ACC112 (cell line): ENCODE measurements around the gene PRKAR1B.
"Not testable (repeated sequence)": the region's sequence is repeated elsewhere in the genome, so short reads cannot be mapped to it uniquely, and the experiment has no call there.

ENCODE experiments used
- H2AFZ ChIP-seq: fragments of 200-600 bp; sonication (generic); one replicate; pipeline ENCODE4 v1.6.0; 2017; ENCODE audit warnings: antibody characterized with exemption, low read length; ENCODE audit not compliant: unreplicated experiment
- H3K27ac ChIP-seq: fragments of 200-600 bp; sonication (generic); 2 replicates; pipeline ENCODE4 v1.5.1; 2014; ENCODE audit warnings: low read depth, mild to moderate bottlenecking, antibody characterized with exemption, low read length, moderate library complexity
- H3K27me3 ChIP-seq: fragments of 200-600 bp; sonication (generic); 2 replicates; pipeline ENCODE4 v1.6.1; 2014; ENCODE audit warnings: mild to moderate bottlenecking, antibody characterized with exemption, low read length, moderate library complexity, mixed read lengths; ENCODE audit not compliant: insufficient read depth
- H3K36me3 ChIP-seq: fragments of 200-600 bp; sonication (generic); 2 replicates; pipeline ENCODE4 v1.6.1; 2016; ENCODE audit warnings: mild to moderate bottlenecking, antibody characterized with exemption, low read length, moderate library complexity, mixed read lengths; ENCODE audit not compliant: insufficient read depth
- H3K4me1 ChIP-seq: fragments of 200-600 bp; sonication (generic); one replicate; pipeline ENCODE4 v1.6.1; 2016; ENCODE audit warnings: low read length, mixed read lengths; ENCODE audit not compliant: insufficient read depth, unreplicated experiment, control insufficient read depth
- H3K4me3 ChIP-seq: fragments of 200-600 bp; sonication (generic); 2 replicates; pipeline ENCODE4 v1.5.1; 2014; ENCODE audit warnings: mild to moderate bottlenecking, low read depth, low read length
- H3K79me2 ChIP-seq: fragments of 200-600 bp; sonication (generic); one replicate; pipeline ENCODE4 v1.6.0; 2016; ENCODE audit warnings: low read length; ENCODE audit not compliant: control insufficient read depth, unreplicated experiment, insufficient read depth

The PRKAR1B gene

DNA sequence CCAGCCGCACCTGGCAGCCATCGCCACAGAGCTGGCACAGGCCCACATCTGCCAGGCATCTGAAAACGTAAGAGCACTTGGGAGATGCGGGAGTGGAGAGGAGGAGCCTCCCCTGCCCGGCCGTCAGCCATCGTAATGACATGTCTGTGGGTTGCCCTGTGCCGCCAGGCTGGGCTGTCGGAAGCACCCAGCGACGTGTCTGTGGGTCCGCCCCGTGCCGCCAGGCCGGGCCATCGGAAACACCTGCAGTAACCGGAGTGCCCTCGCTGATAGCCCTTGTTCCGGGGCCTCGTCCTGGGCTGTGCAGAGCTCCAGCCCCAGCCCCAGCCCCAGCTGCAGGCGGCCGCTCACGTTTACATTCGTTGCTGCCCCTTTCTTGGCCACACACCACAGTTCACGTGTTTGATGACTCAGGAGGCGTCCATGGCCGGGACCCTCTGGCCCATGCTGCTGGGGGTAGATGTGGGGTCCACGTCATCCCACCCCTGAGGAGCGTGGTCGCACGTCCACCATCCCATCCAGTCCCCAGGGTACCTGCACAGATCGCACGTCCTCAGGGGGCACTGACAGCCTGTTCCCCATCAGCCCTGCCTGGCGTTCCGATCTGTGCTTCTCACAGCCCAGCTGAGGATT lies 30.0 kb upstream of the PRKAR1B start:
- no peak overlapping the region for H3K27ac ChIP-seq
- no peaks in the 10 kb centered on the region for H3K4me1 ChIP-seq
- H3K4me3 ChIP-seq: no peak overlapping the region
- peaks cover 10% of the 10 kb centered on the region; the same call in 1 of the 2 replicates for H3K36me3 ChIP-seq
- no peak overlapping the region for H2AFZ ChIP-seq
- no peaks in the 10 kb centered on the region for H3K79me2 ChIP-seq
- no peaks in the 10 kb centered on the region for H3K27me3 ChIP-seq

GRCh38 chr7:756231-756927 lies 29.3 kb upstream of the PRKAR1B start:
- Histone ChIP-seq H2AFZ (no peak overlapping the region), H3K4me3 (no peak overlapping the region), H3K36me3 (peaks cover 13% of the 10 kb centered on the region; the same call in 1 of the 2 replicates), H3K27ac (no peak overlapping the region), H3K4me1 (no peaks in the 10 kb centered on the region), H3K79me2 (no peaks in the 10 kb centered on the region), H3K27me3 (no peaks in the 10 kb centered on the region)

- no peak overlapping the region for H2AFZ ChIP-seq
- H3K4me1 ChIP-seq: no peaks in the 10 kb centered on the region
- H3K79me2 ChIP-seq: no peaks in the 10 kb centered on the region
- H3K27me3 ChIP-seq: no peaks in the 10 kb centered on the region
- H3K27ac ChIP-seq: no peak overlapping the region
- no peak overlapping the region for H3K4me3 ChIP-seq
- peaks cover 13% of the 10 kb centered on the region; the same call in 1 of the 2 replicates for H3K36me3 ChIP-seq
Observed at GRCh38 chr7:755413-755805, 28.3 kb upstream of the PRKAR1B start.

DNA sequence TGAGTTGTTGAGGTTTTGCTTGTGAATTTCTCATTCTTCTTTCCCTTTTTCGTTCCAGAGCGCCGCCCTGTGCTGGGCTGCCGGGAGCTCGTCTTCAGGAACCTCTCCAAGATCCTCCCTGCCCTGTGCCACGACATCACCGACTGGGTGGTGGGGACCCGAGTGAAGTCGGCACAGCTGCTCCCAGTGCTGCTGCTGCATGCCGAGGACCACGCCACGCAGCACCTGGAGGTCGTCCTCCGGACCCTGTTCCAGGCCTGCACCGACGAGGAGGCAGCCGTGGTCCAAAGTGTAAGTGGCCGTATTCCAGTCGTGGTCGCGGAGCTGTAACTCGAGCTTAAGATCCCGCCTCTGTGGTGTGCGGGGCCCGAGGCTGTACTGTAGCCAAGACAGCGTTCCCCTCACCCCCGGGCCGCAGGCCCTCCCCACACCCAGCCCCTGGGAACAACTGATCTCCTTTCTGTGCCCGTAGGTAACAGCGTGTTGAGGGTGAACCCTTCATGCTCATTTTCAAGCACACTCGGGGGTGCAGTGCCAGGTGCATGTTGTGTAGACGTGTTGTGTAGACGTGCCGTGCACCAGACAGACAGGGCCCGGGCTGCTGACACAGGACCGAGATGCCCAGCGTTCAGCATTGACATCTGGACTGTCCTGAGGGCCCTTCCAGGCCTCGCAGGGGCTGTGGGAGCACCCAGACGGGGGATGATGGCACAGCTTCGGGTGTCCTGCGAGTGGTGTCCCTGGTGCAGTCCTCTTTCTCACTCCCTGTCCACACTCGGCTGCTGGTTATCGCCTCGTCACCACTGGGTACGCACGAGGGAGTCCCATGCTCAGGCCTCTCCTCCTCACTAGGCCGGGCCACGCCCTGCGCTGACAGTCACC lies 27.7 kb upstream of the PRKAR1B start:
- H3K79me2 ChIP-seq: no peaks in the 10 kb centered on the region
- peaks cover 13% of the 10 kb centered on the region; the same call in 1 of the 2 replicates for H3K36me3 ChIP-seq
- no peak overlapping the region for H2AFZ ChIP-seq
- H3K27me3 ChIP-seq: no peaks in the 10 kb centered on the region
- H3K4me1 ChIP-seq: no peaks in the 10 kb centered on the region
- H3K27ac ChIP-seq: no peak overlapping the region
- no peak overlapping the region for H3K4me3 ChIP-seq

DNA sequence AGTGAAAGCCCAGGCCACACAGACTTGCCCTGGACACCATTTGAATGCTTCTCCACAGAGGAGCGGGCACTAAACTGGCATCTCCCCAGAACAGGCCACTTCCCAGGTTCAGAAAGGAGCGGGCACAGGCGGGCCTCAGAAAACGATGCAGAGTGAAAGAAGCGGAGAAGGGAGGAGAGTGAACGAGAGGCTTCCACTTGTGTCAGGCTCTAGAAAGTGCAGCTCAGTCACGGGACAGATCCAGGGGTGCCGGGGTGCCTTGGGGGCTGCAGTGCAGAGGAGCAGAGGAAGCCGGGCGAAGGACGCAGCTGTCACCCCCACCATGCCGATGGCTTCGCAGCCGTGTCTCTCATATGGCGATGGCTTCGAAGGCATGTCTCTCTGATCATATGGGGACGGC lies 26.1 kb upstream of the PRKAR1B start:
- Histone ChIP-seq H2AFZ (no peak overlapping the region), H3K79me2 (no peaks in the 10 kb centered on the region), H3K4me1 (no peaks in the 10 kb centered on the region), H3K36me3 (peaks cover 13% of the 10 kb centered on the region; the same call in 1 of the 2 replicates), H3K4me3 (no peak overlapping the region), H3K27ac (no peak overlapping the region), H3K27me3 (no peaks in the 10 kb centered on the region)

DNA sequence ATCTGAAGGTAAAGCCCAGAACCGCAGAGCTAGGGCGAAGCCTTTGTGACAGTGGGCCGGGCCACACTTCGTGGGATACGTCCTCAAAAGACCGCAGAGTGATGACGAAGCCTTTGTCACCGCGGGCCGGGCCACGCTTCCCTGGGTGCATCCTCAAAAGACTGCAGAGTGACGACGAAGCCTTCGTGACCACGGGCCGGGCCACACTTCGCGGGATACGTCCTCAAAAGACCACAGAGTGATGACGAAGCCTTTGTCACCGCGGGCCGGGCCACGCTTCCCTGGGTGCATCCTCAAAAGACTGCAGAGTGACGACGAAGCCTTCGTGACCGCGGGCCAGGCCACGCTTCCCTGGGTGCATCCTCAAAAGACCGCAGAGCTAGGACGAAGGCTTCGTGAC lies 25.2 kb upstream of the PRKAR1B start:
- not testable (repeated sequence) for H3K36me3 ChIP-seq, H3K4me1 ChIP-seq, H3K79me2 ChIP-seq, H2AFZ ChIP-seq, H3K27me3 ChIP-seq, H3K27ac ChIP-seq, H3K4me3 ChIP-seq

GRCh38 chr7:751826-752225 lies 24.7 kb upstream of the PRKAR1B start:
- H3K27ac ChIP-seq: no peak overlapping the region
- peaks cover 8% of the 10 kb centered on the region; the same call in 1 of the 2 replicates for H3K36me3 ChIP-seq
- H3K79me2 ChIP-seq: peaks cover 2% of the 10 kb centered on the region
- H3K27me3 ChIP-seq: no peaks in the 10 kb centered on the region
- no peak overlapping the region for H3K4me3 ChIP-seq
- no peak overlapping the region for H2AFZ ChIP-seq
- H3K4me1 ChIP-seq: no peaks in the 10 kb centered on the region

GRCh38 chr7:750111-750905 lies 23.2 kb upstream of the PRKAR1B start:
- Histone ChIP-seq H3K27me3 (no peaks in the 10 kb centered on the region), H3K79me2 (peaks cover 4% of the 10 kb centered on the region), H2AFZ (no peak overlapping the region), H3K36me3 (peaks cover 11% of the 10 kb centered on the region; the same call in 1 of the 2 replicates), H3K4me1 (no peaks in the 10 kb centered on the region), H3K4me3 (no peak overlapping the region), H3K27ac (no peak overlapping the region)

GRCh38 chr7:749140-749551 lies 22.1 kb upstream of the PRKAR1B start:
- Histone ChIP-seq H3K27me3 (no peaks in the 10 kb centered on the region), H3K79me2 (peaks cover 4% of the 10 kb centered on the region), H3K36me3 (peaks cover 12% of the 10 kb centered on the region; the same call in 1 of the 2 replicates), H3K4me3 (no peak overlapping the region), H3K4me1 (no peaks in the 10 kb centered on the region), H3K27ac (no peak overlapping the region), H2AFZ (no peak overlapping the region)

DNA sequence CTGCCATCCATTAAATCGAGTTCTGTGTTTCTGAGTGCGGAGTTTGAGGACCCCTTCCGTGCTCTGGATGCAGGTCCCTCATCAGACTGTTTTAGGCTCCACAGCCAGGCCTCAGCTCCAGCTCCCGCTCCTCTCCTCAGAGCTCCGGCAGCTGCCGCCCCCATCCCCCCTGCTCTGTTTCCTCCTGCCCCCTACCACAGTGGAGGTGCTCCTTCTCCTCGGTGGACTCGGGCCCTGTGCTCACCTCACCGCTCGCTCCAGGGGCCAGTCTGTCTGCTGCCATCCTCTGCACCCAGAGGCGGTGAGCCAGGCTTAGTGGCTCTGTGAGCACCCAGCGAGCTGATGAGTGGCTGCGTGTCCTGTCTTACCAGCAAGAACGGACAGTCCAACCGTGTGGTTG lies 21.4 kb upstream of the PRKAR1B start:
- Histone ChIP-seq H2AFZ (no peak overlapping the region), H3K4me3 (no peak overlapping the region), H3K79me2 (peaks cover 4% of the 10 kb centered on the region), H3K4me1 (no peaks in the 10 kb centered on the region), H3K36me3 (peaks cover 11% of the 10 kb centered on the region; the same call in 1 of the 2 replicates), H3K27me3 (no peaks in the 10 kb centered on the region), H3K27ac (no peak overlapping the region)
